Keratinocyte (primary cell): ENCODE measurements around the gene CBX8. TPM values are rescaled to one million over a fixed set of nuclear protein-coding genes. Genes with fewer than 3 reads are reported as not detected.

Experiments used
- DNase-seq: peaks from one replicate; pipeline ENCODE4 v3.0.0-alpha.2; 2011; ENCODE audit warnings: low read depth, missing footprints, low spot score
- FAIRE-seq: peaks from 2 replicates; lab custom pipeline; 2011; peaks lifted over from hg19 to GRCh38; lab: Jason Lieb, UNC
- H2AFZ ChIP-seq: 2 replicates; pipeline ENCODE4 v1.6.0; 2012; ENCODE audit warnings: low read length, control low read depth, inconsistent platforms; ENCODE audit not compliant: control insufficient read depth
- H3K27ac ChIP-seq: 2 replicates; pipeline ENCODE4 v1.5.1; 2011; ENCODE audit warnings: low read length; ENCODE audit not compliant: control insufficient read depth, insufficient read depth
- H3K27me3 ChIP-seq: 3 replicates; pipeline ENCODE4 v1.6.0; 2011; ENCODE audit warnings: low read length; ENCODE audit not compliant: control insufficient read depth, insufficient read depth; ENCODE audit errors: extremely low read depth
- H3K36me3 ChIP-seq, 2 experiments: 2 replicates in 1 of 2; 3 replicates in 1 of 2; pipeline ENCODE4 v1.5.1; 2011; ENCODE audit warnings: low read length in 2 of 2, mild to moderate bottlenecking in 1 of 2; ENCODE audit not compliant: control insufficient read depth in 2 of 2, insufficient read depth in 2 of 2; ENCODE audit errors: extremely low read depth in 1 of 2
- H3K4me1 ChIP-seq: 3 replicates; pipeline ENCODE4 v1.5.1; 2011; ENCODE audit warnings: low read length; ENCODE audit not compliant: control insufficient read depth, insufficient read depth; ENCODE audit errors: extremely low read depth
- H3K4me2 ChIP-seq: 3 replicates; pipeline ENCODE4 v1.6.0; 2011; ENCODE audit warnings: low read depth, low read length; ENCODE audit not compliant: control insufficient read depth, insufficient read depth; ENCODE audit errors: extremely low read depth
- H3K4me3 ChIP-seq, 3 experiments: fragments of 200-600 bp in 1 of 3; sonication (generic) in 1 of 3; 2 replicates in 2 of 3; 3 replicates in 1 of 3; pipeline ENCODE4 v1.5.1; 2011 to 2016; ENCODE audit warnings: low read length in 3 of 3, mild to moderate bottlenecking in 3 of 3, control low read depth in 2 of 3, inconsistent platforms in 1 of 3, low read depth in 1 of 3, mixed read lengths in 1 of 3, mixed run types in 1 of 3, moderate library complexity in 1 of 3; ENCODE audit not compliant: control insufficient read depth in 2 of 3, insufficient read depth in 2 of 3; ENCODE audit errors: extremely low read depth in 1 of 3
- H3K79me2 ChIP-seq: 2 replicates; pipeline ENCODE4 v1.6.0; 2012; ENCODE audit warnings: low read length; ENCODE audit not compliant: control insufficient read depth, insufficient read depth
- H3K9ac ChIP-seq: 3 replicates; pipeline ENCODE4 v1.6.0; 2011; ENCODE audit warnings: low read length; ENCODE audit not compliant: control insufficient read depth, insufficient read depth; ENCODE audit errors: extremely low read depth
- H3K9me1 ChIP-seq: 3 replicates; pipeline ENCODE4 v1.6.0; 2011; ENCODE audit warnings: low read length; ENCODE audit not compliant: control insufficient read depth, insufficient read depth; ENCODE audit errors: extremely low read depth
- H3K9me3 ChIP-seq: 2 replicates; pipeline ENCODE4 v1.5.1; 2012; ENCODE audit warnings: low read depth, low read length; ENCODE audit not compliant: control insufficient read depth
- H4K20me1 ChIP-seq: 3 replicates; pipeline ENCODE4 v1.6.0; 2011; ENCODE audit warnings: low read length; ENCODE audit not compliant: control insufficient read depth, insufficient read depth; ENCODE audit errors: extremely low read depth
- CTCF ChIP-seq, 3 experiments: IDR thresholded peaks in 1 of 3; conservative IDR thresholded peaks in 1 of 3; optimal IDR thresholded peaks in 1 of 3; 2 replicates in 2 of 3; 3 replicates in 1 of 3; pipeline versions ENCODE3 to v1.5.1; 2011; ENCODE audit warnings: low read length in 3 of 3, mild to moderate bottlenecking in 3 of 3, moderate library complexity in 2 of 3, control low read depth in 1 of 3, inconsistent platforms in 1 of 3; ENCODE audit not compliant: insufficient read depth in 2 of 3; ENCODE audit errors: extremely low read depth in 1 of 3
- EZH2 ChIP-seq: IDR thresholded peaks from one replicate; pipeline ENCODE4 v1.6.1; 2012; ENCODE audit warnings: inconsistent platforms, mild to moderate bottlenecking, low read length, moderate library complexity
- dilution Hi-C: fragments of 300-500 bp; cut with MboI; formaldehyde crosslinking; loops from one replicate; pipeline ENCODE4 v1.7.0; 2020; ENCODE audit warnings: low sequenced_read_pairs; ENCODE audit not compliant: extremely low pct_ligation_motif_present
- polyA plus RNA-seq, 5 experiments: library from polyadenylated mRNA; depleted of rRNA in 3 of 5; stranded (reverse) in 3 of 5; stranded (forward) in 1 of 5; unstranded in 1 of 5; fragments of >200 nt; gene quantifications; 1 replicate in 1 of 5; 2 replicates in 3 of 5; 3 replicates in 1 of 5; pipeline versions ENCODE4 v1.2.1 to v1.2.3, GENCODE V29; 2011 to 2012; ENCODE audit warnings: missing spikeins in 2 of 5, low read depth in 1 of 5, low replicate concordance in 1 of 5

Gene CBX8
- polyA plus RNA-seq, 1 donor (not counting 4 experiments of a cell fraction or from before 2014, with no cell fraction given) = 0.49 TPM

- H4K20me1 ChIP-seq = peaks cover 5% of the 10 kb centered on the region
- peaks cover 26% of the 10 kb centered on the region for H3K4me1 ChIP-seq
- no peak for DNase-seq
- no peaks in the 10 kb centered on the region for H3K9me1 ChIP-seq
- dilution Hi-C loops = no loop called here
- no peak overlapping the region for H3K4me3 ChIP-seq
- no peaks in the 10 kb centered on the region for H3K9me3 ChIP-seq
- TF ChIP-seq EZH2 = no peak
- TF ChIP-seq CTCF (optimal IDR thresholded peaks at IDR 0.05 in 1 of 3, IDR thresholded peaks at IDR 0.05 in 1 of 3, conservative IDR thresholded peaks at IDR 0.05 in 1 of 3; ENCODE audit: extremely low read depth in 1 of 3, insufficient read depth in 2 of 3, low read length in 3 of 3) = no peak
- H3K36me3 ChIP-seq = peaks cover 0 to 6% of the 10 kb centered on the region in 2 experiments
- H3K9ac ChIP-seq = no peak overlapping the region
- no peak overlapping the region for H3K27ac ChIP-seq
- H3K4me2 ChIP-seq = no peak overlapping the region
- peaks cover 8% of the 10 kb centered on the region for H3K27me3 ChIP-seq
- no peak for FAIRE-seq
- H2AFZ ChIP-seq = no peak overlapping the region
- H3K79me2 ChIP-seq = peaks cover 7% of the 10 kb centered on the region
These were observed 38.6 kb upstream of the CBX8 start for GRCh38 chr17:79835470-79835899.

GRCh38 chr17:79834565-79835469 is 37.9 kb upstream of the CBX8 start:
- H3K27me3 ChIP-seq = peaks cover 2% of the 10 kb centered on the region
- peaks cover 0 to 6% of the 10 kb centered on the region in 2 experiments for H3K36me3 ChIP-seq
- H3K27ac ChIP-seq = no peak overlapping the region
- H3K9me1 ChIP-seq = no peaks in the 10 kb centered on the region
- H3K4me1 ChIP-seq = peaks cover 22% of the 10 kb centered on the region
- no peaks in the 10 kb centered on the region for H3K9me3 ChIP-seq
- TF ChIP-seq EZH2 = no peak
- TF ChIP-seq CTCF (optimal IDR thresholded peaks at IDR 0.05 in 1 of 3, IDR thresholded peaks at IDR 0.05 in 1 of 3, conservative IDR thresholded peaks at IDR 0.05 in 1 of 3; ENCODE audit: extremely low read depth in 1 of 3, insufficient read depth in 2 of 3, low read length in 3 of 3) = peak; percentile 49 to 71 (median 70)
- no peak overlapping the region for H3K4me3 ChIP-seq
- H2AFZ ChIP-seq = no peak overlapping the region
- DNase-seq = no peak
- no peak overlapping the region for H3K4me2 ChIP-seq
- H3K9ac ChIP-seq = no peak overlapping the region
- H3K79me2 ChIP-seq = peaks cover 7% of the 10 kb centered on the region
- dilution Hi-C loops = no loop called here
- FAIRE-seq = no peak
- peaks cover 5% of the 10 kb centered on the region for H4K20me1 ChIP-seq
